NCI-H226 (cell line): ENCODE results near the gene UCP2.
"Not testable (repeated sequence)": the region's sequence is repeated elsewhere in the genome, so short reads cannot be mapped to it uniquely, and the experiment has no call there.

Experiments used
- DNase-seq: peaks from one replicate; pipeline ENCODE4 v3.0.0-alpha.2; 2015

UCP2 gene

GRCh38 chr11:73990730-73991129, 8.1 kb upstream of the UCP2 start:
- DNase-seq: no peak

GRCh38 chr11:73989156-73989555, 6.5 kb upstream of the UCP2 start:
- no peak for DNase-seq

- no peak for DNase-seq
Observed at GRCh38 chr11:73988227-73988626, 5.6 kb upstream of the UCP2 start.

GRCh38 chr11:73985661-73986060, 3.0 kb upstream of the UCP2 start:
- DNase-seq: not testable (repeated sequence)

- no peak for DNase-seq
Observed at GRCh38 chr11:73983741-73984538, 1.3 kb upstream of the UCP2 start.

- peak; percentile 96 for DNase-seq
Observed at GRCh38 chr11:73982990-73983740, 522 bp upstream of the UCP2 start.

GRCh38 chr11:73981051-73981805, 1.4 kb downstream of the UCP2 start:
- DNase-seq: no peak

- no peak for DNase-seq
Observed at GRCh38 chr11:73980001-73980961, 2.4 kb downstream of the UCP2 start.

- no peak for DNase-seq
Observed at GRCh38 chr11:73978576-73979086, 4.0 kb downstream of the UCP2 start.

- DNase-seq: no peak
Observed at GRCh38 chr11:73977856-73978519, 4.7 kb downstream of the UCP2 start.

- no peak for DNase-seq
Observed at GRCh38 chr11:73976451-73977151, 6.0 kb downstream of the UCP2 start.

- no peak for DNase-seq
Observed at GRCh38 chr11:73975479-73975757, 7.2 kb downstream of the UCP2 start.

GRCh38 chr11:73974604-73975478, 7.8 kb downstream of the UCP2 start:
- DNase-seq: no peak

GRCh38 chr11:73972620-73973449, 9.8 kb downstream of the UCP2 start:
- no peak for DNase-seq

- DNase-seq: no peak
Observed at GRCh38 chr11:73972187-73972586, 10.5 kb downstream of the UCP2 start.

- no peak for DNase-seq
Observed at GRCh38 chr11:73971175-73971719, 11.4 kb downstream of the UCP2 start.

- DNase-seq: no peak
Observed at GRCh38 chr11:73969991-73970800, 12.4 kb downstream of the UCP2 start.

- DNase-seq: no peak
Observed at GRCh38 chr11:73969091-73969490, 13.6 kb downstream of the UCP2 start.
